SK-MEL-5 (cell line): ENCODE measurements around the gene CYB5RL. TPM values are rescaled to one million over a fixed set of nuclear protein-coding genes. Genes with fewer than 3 reads are reported as not detected.
"Not testable (repeated sequence)": the region's sequence is repeated elsewhere in the genome, so short reads cannot be mapped to it uniquely, and the experiment has no call there.

Experiments
- DNase-seq: peaks from one replicate; pipeline ENCODE4 v3.0.0-alpha.2; 2016; ENCODE audit warnings: low read depth, low spot score
- in situ Hi-C: cut with HindIII; loops from 2 replicates; pipeline ENCODE4 v1.10.0; 2016; ENCODE audit warnings: low sequenced_read_pairs, high pct_unique_total_duplicates, low pct_unique_long_range_greater_than_20kb
- total RNA-seq: library from RNA; depleted of rRNA; stranded (reverse); fragments of >200 nt; shearing (Covaris generic); gene quantifications from 2 replicates; pipeline ENCODE4 v1.2.3, GENCODE V29; 2014

Gene CYB5RL
- total RNA-seq, 1 experiment from 2014 or later: 5.0 TPM

DNA sequence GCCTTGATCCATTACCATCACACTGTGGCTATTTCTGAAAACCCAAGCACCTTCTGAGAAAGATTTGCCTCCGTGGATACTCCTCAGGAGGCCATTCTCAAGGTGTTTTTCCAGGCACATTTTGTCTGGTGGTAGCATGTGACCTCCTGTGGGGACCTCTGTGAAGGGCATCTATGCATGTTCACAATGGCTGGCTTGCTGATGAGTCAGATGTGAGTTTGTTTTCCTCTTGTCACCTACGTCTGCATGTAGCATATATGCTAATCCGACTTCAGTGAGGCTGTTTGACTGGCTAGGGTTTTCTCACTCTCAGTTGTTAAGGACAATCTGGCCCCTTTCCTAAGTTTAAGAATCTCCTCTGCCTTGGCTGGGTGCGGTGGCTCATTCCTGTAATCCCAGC, 8.1 kb upstream of the CYB5RL start:
- in situ Hi-C loops, DNase-seq: not testable (repeated sequence)

DNA sequence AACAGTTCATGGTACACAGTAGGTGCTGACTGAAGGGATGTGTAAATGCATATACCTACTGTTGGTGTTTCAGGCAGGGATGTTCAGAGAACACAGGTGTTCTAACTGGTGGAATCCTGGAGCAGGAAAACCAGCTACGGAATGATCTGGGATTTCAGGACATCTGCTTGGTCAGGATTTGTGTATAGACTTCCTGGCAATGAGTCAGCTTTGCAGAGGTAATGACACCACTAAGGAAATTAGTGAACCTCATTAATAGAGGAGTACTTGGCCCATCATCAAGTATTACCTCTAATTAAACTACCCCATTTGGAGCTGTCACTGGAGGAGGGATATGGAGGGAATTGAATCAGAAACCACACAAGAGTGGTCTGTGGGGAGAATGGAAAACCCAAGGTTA, 7.5 kb upstream of the CYB5RL start:
- no peak for DNase-seq
- in situ Hi-C loops: no loop called here

DNA sequence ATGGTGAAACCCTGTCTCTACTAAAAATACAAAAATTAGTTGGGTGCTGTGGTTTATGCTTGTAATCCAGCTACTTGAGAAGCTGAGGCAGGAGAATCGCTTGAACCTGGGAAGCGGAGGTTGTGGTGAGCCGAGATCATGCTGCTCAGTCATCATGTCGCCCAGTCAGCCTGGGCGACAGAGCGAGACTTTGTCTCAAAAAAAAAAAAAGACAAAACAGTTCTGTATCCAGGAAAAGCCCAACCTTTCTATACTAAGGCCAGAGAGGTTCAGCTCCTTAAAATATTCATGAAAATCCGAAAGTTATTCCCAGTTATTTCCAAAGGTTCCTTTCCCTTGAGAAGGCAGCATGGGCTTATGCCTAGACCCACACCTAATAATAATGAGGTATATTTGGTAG, 4.4 kb upstream of the CYB5RL start:
- in situ Hi-C loops: no loop called here
- no peak for DNase-seq

DNA sequence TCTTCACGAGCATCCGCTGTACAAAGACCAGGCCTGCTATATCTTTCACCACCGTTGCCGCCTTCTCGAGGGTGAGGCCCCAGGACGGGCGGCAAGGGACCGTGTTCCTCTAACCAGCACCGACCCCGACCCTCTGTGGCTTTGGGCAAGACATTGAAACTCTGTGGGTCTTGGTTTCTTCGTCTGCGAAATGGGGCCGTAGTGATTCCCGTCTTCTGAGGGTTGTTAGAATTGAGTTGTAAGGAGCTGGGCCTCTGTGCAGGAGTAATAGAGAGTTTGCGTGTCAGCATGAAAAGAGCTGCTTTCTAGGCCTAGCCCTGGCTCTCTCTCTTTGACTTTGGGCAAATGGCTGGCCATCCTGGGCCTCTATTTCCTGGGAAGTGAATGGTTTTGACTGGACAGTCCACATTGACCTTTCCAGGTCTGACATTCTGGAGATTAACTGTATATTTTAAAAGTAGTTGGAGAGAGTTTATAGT, 728 bp upstream of the CYB5RL start:
- DNase-seq: no peak
- in situ Hi-C loops: no loop called here

DNA sequence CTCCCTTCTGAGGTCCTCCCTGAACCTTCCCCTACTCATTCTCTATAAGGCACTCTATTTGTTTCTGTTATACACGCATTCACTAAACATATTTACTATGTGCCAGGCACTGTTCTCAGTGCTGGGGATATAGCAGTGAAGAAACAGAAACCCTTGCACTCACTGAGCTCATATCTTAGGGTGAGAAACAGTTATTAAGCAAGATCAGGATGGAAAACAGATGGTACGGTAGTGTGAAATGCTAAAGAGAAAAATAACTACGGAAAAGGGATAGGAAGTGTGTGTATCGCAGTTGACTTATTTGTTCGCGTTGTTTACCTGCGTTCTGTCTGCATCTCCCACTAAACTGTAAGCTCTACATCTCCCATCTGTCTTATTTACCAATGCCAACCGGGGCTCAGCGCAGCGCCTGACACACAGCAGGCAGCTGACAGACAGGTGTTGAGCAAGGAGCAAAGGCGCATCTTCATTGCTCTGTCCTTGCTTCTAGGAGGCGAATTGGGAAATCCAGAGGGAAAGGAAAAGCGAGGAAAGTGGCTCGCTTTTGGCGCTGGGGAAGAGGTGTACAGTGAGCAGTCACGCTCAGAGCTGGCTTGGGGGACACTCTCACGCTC, 572 bp downstream of the CYB5RL start:
- no peak for DNase-seq
- in situ Hi-C loops: no loop called here

DNA sequence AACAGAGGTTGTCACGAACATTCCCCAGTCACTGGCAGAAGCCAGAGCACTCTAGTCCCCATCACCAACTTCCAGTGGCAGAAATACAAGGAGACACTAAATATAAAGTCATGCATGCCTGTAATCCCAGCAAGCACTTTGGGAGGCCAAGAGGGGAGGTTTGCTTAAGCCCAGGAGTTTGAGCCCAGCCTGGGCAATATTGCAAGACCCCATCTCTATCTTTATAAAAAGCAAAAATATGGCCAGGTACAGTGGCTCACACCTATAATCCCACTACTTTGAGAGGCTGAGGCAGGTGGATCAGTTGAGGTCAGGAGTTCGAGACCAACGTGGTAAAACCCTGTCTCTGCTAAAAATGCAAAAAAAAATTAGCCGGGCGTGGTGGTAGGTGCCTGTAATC, 6.4 kb downstream of the CYB5RL start:
- in situ Hi-C loops: no loop called here
- no peak for DNase-seq

DNA sequence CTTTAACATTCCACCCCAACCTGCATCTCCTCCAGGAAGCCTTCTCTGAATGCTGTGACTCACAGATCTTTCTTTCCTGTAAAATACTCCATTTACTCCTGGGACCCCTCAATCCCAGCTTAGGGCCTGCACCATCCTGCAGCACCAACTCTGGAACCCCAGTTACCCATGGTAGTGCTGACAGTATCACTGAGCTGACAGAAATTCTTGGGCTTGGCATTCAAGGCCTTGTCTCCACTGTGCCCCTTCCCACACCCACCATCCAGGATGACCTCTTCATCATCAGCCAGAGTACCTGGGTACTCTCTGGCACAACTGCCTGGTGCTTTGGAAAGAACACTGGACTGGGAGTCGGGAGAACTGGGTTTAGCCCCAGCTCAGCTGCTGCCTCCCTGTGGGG, 8.3 kb downstream of the CYB5RL start:
- in situ Hi-C loops: no loop called here
- no peak for DNase-seq

DNA sequence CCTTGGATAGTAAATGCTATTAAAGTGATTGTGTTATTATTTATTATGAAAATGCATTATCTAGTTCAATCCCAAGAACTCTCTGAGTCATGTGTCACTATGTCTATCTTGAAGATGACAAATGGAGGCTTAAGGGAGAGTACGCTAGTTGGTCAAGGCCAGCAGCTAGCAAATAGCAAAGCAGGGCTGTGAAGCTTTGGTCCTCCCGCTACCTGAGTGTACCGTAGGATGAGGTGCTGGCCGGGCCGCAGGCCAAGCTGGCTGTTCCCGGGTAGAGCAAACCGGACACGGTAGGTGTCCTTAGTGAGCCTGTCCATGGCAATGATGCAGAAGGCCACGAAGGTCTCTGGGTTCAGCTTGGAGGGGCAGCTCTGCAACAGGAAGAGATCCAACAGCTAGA, 9.3 kb downstream of the CYB5RL start:
- DNase-seq: no peak

DNA sequence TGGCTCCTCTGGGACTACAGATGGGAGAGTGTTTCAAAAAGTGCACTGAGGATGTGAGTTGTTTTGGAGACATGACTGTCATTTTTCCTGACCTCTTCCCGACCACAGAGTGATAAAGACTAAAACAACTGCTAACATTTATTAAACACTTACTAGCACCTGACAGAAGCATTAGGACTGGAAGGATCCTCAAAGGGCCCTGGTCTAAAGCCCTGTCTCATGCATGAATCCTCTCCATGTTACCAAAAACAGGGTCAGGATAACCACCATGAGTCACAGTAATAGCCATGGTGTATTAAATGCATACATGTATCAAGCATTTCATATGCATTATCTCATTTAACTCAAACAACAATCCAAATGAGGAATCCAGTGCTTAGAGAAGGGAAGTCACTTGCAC, 11.5 kb downstream of the CYB5RL start:
- no peak for DNase-seq
- in situ Hi-C loops: no loop called here

More for the DNA sequence above, 9.3 kb downstream of the CYB5RL start:
- in situ Hi-C loops: no loop called here

DNA sequence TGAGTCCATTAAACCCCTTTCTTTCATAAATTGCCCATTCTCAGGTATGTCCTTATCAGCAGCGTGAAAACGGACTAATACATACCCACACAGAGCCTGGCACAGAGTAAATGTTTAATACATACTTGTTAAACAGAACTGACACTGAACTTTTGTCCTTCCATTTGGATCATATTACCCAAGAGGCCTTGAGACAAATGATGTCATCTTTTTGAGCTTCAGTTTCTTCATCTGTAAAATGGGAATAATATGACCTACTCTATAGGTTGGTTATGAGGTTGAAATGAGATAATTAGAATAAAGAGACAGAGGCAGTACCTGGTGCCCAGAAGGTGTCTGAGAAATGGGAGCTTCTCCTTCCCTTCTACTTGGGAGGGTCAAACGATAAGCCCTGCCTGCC, 13.8 kb downstream of the CYB5RL start:
- DNase-seq: no peak
- in situ Hi-C loops: no loop called here

DNA sequence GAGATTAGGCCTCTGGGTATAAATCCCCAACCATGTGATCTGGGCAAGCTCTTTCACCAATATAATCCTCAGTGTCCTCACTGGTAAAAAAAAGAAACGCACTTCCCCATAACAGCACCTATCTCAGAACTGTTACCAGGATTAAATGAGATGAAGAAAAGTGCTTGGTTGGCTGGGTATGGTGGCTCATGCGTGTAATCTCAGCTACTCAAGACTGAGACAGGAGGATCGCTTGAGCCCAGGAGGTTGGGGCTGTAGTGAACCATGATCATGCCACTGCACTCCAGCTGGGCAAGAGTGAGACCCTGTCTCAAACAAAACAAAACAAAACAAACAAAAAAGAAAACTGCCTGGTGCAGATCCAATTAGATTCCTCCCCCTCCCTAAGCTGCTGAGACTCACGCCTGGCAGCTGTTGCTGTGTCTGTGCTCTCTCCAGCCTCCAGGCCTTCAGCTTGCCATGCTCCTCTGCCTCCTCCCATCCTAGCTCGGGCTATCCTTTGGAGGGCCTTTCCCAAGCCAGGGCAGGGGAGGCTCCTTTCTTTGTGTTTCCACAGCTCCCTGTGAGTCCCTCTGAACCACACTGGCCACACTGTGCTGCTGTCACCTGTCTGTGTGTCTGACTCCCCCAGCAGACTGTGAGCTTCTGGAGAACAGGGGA, 19.0 kb downstream of the CYB5RL start:
- no peak for DNase-seq
- in situ Hi-C loops: no loop called here

DNA sequence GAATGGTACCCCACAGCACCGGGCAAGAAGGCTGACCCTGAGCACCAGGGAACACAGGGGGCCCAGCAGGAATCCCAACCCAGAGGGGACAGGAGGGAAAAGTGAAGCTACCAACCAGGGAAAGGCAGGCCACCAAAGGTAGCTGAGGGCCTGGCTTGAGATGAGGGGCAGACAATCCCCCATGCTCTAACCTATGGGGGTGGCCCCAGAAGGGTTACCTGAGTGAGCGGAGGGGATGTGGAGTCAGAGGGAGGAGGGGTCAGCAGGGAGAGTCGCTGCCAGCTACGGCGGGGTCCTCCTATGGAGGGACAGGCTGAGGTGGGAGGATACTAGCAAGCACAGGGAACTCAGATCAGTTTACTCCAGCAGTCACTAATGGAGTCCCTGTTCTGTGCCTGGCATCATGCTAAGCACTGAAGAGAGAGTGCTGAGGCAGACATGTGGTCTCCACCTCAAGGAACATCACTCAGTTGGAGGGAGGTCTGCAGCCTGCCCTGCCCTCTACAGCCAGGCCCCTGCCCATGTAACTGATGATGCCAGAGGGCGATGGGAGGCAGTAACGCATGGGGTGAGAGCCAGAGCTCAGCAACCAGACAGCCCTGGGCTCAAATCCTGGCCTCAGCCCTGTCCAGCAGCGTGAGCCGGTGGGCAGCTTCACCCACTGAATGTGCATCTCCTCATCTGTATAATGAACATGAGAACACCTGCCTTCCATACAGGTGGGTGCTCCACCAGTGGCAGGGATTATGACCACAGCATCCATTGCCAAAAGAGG, 21.3 kb downstream of the CYB5RL start:
- in situ Hi-C loops: no loop called here
- no peak for DNase-seq

DNA sequence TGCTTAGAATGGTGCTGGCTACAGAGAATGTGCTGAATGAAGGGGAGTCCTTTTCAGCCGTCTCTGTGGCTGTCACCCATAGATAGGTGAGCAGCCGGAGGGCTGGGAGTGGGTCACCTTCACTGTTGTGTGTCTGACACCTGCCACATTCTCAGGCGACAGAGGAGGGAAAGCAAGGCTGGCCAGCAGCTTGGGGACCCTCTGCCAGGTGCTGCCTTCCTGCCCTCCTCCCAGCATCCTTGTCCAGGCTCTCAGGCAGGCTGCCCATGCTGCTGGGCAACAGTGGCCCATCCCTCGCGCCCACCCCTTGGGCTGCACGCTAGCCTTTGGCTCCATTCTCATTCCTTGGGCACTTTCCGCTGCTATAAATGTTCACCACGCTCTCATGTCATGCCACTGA, 22.1 kb downstream of the CYB5RL start:
- DNase-seq: no peak
- in situ Hi-C loops: no loop called here

DNA sequence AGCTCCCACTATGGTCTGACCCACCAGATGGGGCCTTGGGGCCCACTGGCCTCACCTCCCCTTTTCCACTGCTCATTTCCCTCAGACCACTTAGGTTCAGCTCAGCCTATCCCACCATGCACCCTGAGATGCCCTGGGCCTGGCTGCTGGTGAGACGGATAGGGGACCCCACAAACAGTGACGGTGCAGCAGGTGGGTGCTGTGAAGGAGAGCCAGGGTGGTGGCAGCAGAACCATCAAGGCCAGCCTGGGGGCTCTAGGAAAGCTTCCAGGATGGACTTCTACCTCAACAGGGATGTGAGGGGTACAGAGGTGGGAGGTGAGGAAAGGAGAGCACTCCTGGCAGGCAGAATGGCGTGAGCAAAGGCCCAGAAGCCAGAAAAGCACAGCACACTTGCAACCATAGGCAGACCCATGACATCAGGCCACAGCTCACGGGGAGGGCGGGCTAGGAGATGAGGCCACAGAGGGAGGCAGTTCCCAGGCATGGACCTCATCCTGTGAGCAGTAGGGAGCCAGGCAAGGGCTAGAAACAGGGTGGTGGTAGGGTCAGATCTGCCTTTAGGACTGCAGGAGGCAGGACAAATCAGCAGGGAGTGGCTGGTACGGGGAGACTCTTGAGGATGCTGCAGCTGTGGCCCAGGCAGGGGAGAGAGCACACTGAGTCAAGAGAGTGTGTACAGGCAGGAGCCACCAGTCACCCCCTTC, 23.1 kb downstream of the CYB5RL start:
- in situ Hi-C loops: no loop called here
- no peak for DNase-seq

DNA sequence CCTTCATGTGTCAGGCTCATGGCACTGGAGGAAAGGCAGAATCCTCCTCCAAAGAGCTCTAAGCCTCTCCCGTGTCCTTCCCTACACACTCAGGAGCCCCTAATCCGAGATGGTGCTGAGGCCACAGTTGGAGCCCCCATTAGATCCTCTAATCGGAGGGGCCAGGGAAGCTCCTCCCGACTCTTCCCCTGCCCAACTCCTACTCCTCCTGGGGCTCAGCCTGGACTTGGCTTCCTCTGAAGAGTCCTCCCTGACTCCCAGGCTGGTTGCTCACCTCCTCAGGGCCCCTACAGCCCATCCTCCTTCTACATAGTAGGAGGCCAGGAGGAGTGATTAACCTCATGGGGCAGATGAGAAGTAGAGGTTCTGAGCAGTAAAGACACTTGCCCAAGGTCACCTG, 25.7 kb downstream of the CYB5RL start:
- in situ Hi-C loops: no loop called here
- DNase-seq: no peak

DNA sequence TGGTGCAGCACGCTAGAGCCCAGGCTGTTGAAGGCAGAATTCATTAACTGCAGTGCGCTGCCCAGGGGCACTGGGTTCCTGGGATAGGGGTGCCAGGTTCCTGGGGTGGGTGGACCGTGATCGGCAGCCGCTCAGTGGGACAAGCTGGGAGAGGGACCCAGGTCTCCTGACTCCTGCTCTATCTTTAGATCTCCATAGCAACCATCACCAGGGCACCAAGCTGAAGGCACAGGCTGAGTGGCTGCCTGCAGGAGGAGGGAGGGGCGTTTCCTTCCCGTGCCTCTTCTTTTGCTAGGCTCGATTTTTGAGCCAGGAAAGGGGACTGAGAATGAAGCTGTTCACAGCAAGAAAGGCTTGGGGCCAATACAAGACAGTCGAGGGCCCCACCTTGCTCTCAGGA, 26.1 kb downstream of the CYB5RL start:
- in situ Hi-C loops: no loop called here
- DNase-seq: no peak

DNA sequence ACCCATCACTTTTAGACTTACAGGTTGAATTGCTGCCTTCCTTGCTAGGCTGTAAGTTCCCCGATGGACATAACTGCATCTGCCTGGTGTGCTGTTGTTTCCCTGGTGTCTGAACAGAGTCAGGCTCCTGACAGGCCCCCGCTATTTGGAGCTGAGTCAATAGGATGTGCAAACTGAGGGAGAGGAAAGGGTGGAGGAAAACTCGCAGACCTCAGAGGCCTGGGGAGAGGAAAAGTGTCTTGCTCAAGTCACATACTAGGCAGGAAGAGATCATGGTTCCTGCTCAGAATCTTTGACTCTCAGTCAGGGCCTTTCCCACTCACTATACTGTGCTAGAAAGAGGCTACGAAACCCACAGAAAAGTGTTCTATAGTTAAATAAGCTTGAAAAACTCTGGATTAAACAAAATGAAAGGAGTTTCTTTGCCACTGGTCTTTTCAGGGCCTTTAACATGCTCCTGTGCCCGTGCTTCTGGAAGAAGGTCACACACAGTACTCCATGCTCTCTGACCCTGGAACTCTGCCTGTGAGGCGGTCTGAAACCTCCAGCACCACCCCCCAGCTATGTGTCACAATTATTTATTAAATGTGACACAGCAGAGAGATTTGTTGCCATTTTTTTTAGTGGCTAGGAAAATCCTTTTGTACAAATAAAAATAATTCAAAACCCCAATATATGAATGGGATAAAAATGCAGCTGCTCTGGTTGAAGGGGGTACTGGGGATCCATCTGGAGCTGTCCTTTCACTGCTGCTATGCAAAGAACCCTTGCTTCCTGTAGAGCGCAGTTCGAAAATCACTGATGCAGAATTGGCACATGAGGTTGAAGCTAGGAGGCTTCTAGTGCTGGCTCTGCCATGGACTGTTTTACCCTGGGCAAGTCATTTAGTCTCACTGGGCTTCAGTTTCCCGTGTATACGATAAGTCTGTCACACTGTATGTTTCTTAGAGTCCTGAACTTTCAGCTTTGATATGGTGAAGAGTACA, 26.9 kb downstream of the CYB5RL start:
- in situ Hi-C loops: no loop called here
- no peak for DNase-seq
